Uterus (tissue), 4 donors: Measurements from ENCODE around the gene AWAT1. TPM values are rescaled to one million over a fixed set of nuclear protein-coding genes. Genes with fewer than 3 reads are reported as not detected.
A peak's percentile ranks its signal among the peaks of the same experiment; 100 is the strongest.

Experiments
- DNase-seq, 2 donors: peaks; one replicate each; pipeline ENCODE4 v3.0.0-alpha.2; 2019 to 2020
- H3K27ac ChIP-seq, 2 donors: fragments of 200-600 bp; sonication (generic); 1 replicate in 1 of 2; 2 replicates in 1 of 2; pipeline ENCODE4 v1.5.1; 2016 to 2018
- H3K27me3 ChIP-seq, 2 donors: fragments of 200-600 bp; sonication (generic); one replicate each; pipeline ENCODE4 v1.5.1; 2018 to 2019; ENCODE audit warnings: control low read depth in 1 of 2
- H3K36me3 ChIP-seq, 2 donors: fragments of 200-600 bp; sonication (generic); one replicate each; pipeline ENCODE4 v1.5.1; 2019; ENCODE audit warnings: control low read depth in 1 of 2
- H3K4me1 ChIP-seq, 2 donors: fragments of 200-600 bp; sonication (generic); one replicate each; pipeline ENCODE4 v1.5.1; 2018 to 2019; ENCODE audit warnings: control low read depth in 1 of 2
- H3K4me3 ChIP-seq, 2 donors: fragments of 200-600 bp; sonication (generic); 1 replicate in 1 of 2; 2 replicates in 1 of 2; pipeline ENCODE4 v1.5.1; 2018 to 2019; ENCODE audit warnings: mild to moderate bottlenecking in 1 of 2
- H3K9me3 ChIP-seq, 2 donors: fragments of 200-600 bp; sonication (generic); one replicate each; pipeline ENCODE4 v1.5.1; 2019; ENCODE audit warnings: control low read depth in 1 of 2
- POLR2A ChIP-seq, 2 donors: fragments of 450-650 bp; IDR thresholded peaks; one replicate each; pipeline ENCODE4 v1.6.1; 2016; ENCODE audit warnings: antibody characterized with exemption in 2 of 2, mild to moderate bottlenecking in 1 of 2, moderate library complexity in 1 of 2
- intact Hi-C: fragments of 100-400 bp; cut with DNase I; formaldehyde crosslinking; loops from one replicate; pipeline ENCODE4 v1.15.1; 2023; ENCODE audit warnings: low total_unique reads
- small RNA-seq: library from RNA; depleted of rRNA; stranded (forward); fragments of <200 nt; gene quantifications from one replicate; pipeline ENCODE3, GENCODE V24; 2016
- total RNA-seq, 4 donors: library from RNA; depleted of rRNA in 3 of 4; stranded (reverse); fragments of >200 nt in 3 of 4; gene quantifications; one replicate each; pipeline versions ENCODE4 v1.1.0 to v1.2.4, GENCODE V29; 2014 to 2023
- TF ChIP-seq, protein P1 (sequence below), 4 experiments: fragments of 200-600 bp in 2 of 4; fragments of 450-650 bp in 2 of 4; sonication (generic) in 2 of 4; IDR thresholded peaks; one replicate each; pipeline ENCODE4 v1.5.1; 2016 to 2019; ENCODE audit warnings: antibody characterized with exemption in 4 of 4, mild to moderate bottlenecking in 2 of 4, moderate library complexity in 1 of 4
- donor health status: DM: yes; HTN: yes; CAD: no.

Gene AWAT1
- total RNA-seq, 4 donors from 2014 or later, result not detected

DNA sequence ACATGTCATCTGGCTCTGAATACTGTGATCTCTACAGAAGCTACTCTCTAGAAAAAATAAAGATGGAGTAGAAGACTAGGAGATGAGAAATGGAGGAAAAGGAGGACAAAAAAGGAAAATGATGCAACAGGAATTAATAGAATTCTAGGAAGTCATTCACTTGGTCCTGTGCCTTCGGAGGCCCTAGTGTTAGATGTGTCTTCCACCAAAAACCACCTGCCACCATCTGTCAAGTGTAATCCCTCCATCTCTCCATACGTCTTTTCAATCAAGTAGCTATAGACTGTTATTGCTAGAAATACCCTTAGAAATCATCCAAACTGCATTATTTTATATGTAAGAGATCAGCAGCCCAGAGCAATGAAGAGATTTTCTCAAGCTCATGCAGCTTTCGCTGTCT is 44.6 kb downstream of the AWAT1 start:
- DNase-seq, result no peak
- H3K4me1 ChIP-seq, result no peaks in the 10 kb centered on the region
- no peaks in the 10 kb centered on the region for H3K27me3 ChIP-seq
- no peaks in the 10 kb centered on the region for H3K36me3 ChIP-seq
- intact Hi-C loops, result no loop called here
- no peaks in the 10 kb centered on the region for H3K9me3 ChIP-seq
- no peak overlapping the region for H3K27ac ChIP-seq
- no peak overlapping the region for H3K4me3 ChIP-seq
- TF ChIP-seq, protein P1, sequence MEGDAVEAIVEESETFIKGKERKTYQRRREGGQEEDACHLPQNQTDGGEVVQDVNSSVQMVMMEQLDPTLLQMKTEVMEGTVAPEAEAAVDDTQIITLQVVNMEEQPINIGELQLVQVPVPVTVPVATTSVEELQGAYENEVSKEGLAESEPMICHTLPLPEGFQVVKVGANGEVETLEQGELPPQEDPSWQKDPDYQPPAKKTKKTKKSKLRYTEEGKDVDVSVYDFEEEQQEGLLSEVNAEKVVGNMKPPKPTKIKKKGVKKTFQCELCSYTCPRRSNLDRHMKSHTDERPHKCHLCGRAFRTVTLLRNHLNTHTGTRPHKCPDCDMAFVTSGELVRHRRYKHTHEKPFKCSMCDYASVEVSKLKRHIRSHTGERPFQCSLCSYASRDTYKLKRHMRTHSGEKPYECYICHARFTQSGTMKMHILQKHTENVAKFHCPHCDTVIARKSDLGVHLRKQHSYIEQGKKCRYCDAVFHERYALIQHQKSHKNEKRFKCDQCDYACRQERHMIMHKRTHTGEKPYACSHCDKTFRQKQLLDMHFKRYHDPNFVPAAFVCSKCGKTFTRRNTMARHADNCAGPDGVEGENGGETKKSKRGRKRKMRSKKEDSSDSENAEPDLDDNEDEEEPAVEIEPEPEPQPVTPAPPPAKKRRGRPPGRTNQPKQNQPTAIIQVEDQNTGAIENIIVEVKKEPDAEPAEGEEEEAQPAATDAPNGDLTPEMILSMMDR (IDR thresholded peaks at IDR 0.05), result no peak
- TF ChIP-seq POLR2A (IDR thresholded peaks at IDR 0.05), result no peak

DNA sequence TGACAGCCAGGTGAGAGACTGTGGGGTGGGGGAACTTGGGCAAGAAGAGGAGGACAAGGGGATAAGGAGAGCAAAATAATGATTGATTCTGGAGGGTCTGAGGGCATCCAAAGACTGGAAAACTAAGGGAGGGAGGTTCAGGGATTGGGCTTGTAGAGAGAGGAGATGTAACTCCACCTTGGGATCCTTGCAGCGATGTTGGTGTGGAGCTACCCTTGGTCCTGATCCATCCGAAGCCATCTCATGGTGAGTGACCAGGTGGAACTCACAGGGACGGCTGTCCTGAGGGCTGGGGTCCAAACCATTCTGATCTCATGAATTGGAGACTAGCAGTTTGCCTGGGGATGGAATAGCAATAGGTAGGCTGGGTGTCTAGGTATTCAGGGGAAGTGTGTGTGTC is 46.1 kb downstream of the AWAT1 start:
- H3K27me3 ChIP-seq, result no peaks in the 10 kb centered on the region
- no peaks in the 10 kb centered on the region for H3K36me3 ChIP-seq
- no peaks in the 10 kb centered on the region for H3K9me3 ChIP-seq
- H3K27ac ChIP-seq, result no peak overlapping the region
- TF ChIP-seq POLR2A (IDR thresholded peaks at IDR 0.05), result no peak
- TF ChIP-seq, protein P1 (IDR thresholded peaks at IDR 0.05), result no peak
- no peak for DNase-seq
- intact Hi-C loops, result no loop called here
- no peaks in the 10 kb centered on the region for H3K4me1 ChIP-seq
- H3K4me3 ChIP-seq, result no peak overlapping the region

DNA sequence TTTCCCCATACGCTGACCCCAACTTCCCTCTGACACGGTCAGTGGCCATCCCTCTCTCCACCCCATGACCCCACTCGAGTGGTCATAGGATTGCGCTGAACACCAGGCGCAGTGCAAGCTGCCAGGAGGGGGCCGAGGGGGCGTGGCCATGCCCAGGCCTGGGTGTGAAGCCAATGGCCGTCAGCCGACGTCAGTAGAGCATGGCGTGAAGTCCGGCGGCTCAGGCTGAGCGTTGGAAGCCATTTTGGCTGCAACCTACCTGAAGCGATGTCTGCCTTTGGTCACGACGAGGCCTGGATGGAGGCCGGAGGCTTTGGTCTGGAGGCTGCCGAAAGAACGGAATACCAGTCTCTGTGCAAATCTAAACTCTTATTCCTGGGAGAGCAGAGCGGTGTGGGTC is 47.5 kb downstream of the AWAT1 start, which contains the start of gene RAB41:
Gene RAB41, plus strand, starts transcription at position 222 of the 400 bp plus-strand sequence. Its CDS starts 46 bp downstream, at position 268.
- Histone ChIP-seq H3K27me3 (no peaks in the 10 kb centered on the region), H3K4me3 (no peak within 1 kb of the TSS), H3K9me3 (no peaks in the 10 kb centered on the region), H3K36me3 (no peaks in the 10 kb centered on the region), H3K27ac (no peak within 1 kb of the TSS), H3K4me1 (no peaks in the 10 kb centered on the region)
- TF ChIP-seq, protein P1 (IDR thresholded peaks at IDR 0.05), result no peak
- no peak for TF ChIP-seq POLR2A (IDR thresholded peaks at IDR 0.05)
- intact Hi-C loops, result no loop called here
- no peak for DNase-seq

DNA sequence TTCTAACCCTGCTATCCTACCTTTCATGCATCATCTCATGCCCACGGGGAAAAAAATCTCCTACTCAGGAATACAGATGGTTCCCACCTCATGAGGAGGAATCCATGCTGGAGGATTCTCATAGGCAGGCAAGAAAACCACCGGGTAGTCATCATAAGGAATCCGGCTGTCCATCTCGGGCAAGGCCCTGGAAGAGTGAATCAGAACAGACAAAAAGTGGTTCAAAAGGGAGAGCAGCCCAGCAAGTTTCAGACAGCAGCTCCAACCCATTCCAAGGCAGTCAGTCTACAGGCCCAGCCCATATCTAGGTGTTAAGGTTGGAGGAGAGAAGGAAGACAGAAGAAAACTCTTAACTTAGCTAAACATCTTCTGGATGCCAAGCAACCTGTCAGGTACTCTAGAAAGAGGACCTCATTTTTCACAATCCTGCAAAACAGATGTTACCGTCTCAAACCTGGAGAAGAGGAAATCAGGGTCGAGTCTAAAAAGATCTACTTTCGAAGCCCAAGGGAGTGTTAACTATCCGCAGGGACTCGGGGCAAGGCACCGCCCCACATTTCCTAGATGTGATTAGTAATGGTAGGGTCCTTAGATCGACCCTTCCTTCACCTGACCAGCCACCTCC is 54.8 kb downstream of the AWAT1 start:
- Histone ChIP-seq H3K27ac (peak overlapping the region; percentile 62 to 67), H3K36me3 (no peaks in the 10 kb centered on the region), H3K27me3 (no peaks in the 10 kb centered on the region), H3K4me1 (no peaks in the 10 kb centered on the region), H3K9me3 (no peaks in the 10 kb centered on the region), H3K4me3 (peak overlapping the region; percentile 35 to 41)
- intact Hi-C loops, result no loop called here
- no peak for TF ChIP-seq POLR2A (IDR thresholded peaks at IDR 0.05)
- TF ChIP-seq, protein P1 (IDR thresholded peaks at IDR 0.05), result no peak
- DNase-seq, result no peak

Small RNA genes within 50 kb of the gene (small RNA-seq; reads per million reads assigned to genes)
- not detected for gene RNA5SP507

Other genes starting within 250 kb of the AWAT1 start
- not detected for gene AWAT2, start 184.7 kb upstream of the AWAT1 start, total RNA-seq
- gene OTUD6A, start 172.2 kb upstream of the AWAT1 start, total RNA-seq, result not detected
- gene IGBP1, start 101.2 kb upstream of the AWAT1 start, total RNA-seq, result 10 to 100 TPM; 33.8 to 90.4 (median 63.1) TPM
- not detected for gene DGAT2L6, start 57.2 kb upstream of the AWAT1 start, total RNA-seq
- gene P2RY4, start 25.5 kb downstream of the AWAT1 start, total RNA-seq, result under 1 TPM in 2 of 4 donors, not detected in 2; 0.41 to 0.64 TPM
- gene ARR3, start 33.7 kb downstream of the AWAT1 start, total RNA-seq, result not detected
- gene RAB41, start 47.5 kb downstream of the AWAT1 start, total RNA-seq, result not detected
- 10 to 100 TPM; 16.3 to 49.2 (median 25.6) TPM for gene PDZD11, start 55.3 kb downstream of the AWAT1 start, total RNA-seq
- 10 to 100 TPM in 1 of 4 donors, under 1 TPM in 1, not detected in 2; under 0.01 to 11.1 TPM for gene KIF4A, start 55.4 kb downstream of the AWAT1 start, total RNA-seq
- under 1 TPM in 1 of 4 donors, not detected in 3; 0.21 TPM for gene GDPD2, start 188.7 kb downstream of the AWAT1 start, total RNA-seq
- 10 to 100 TPM in 3 of 4 donors, 1 to 10 TPM in 1; 4.9 to 72.6 (median 33.5) TPM for gene DLG3, start 210.2 kb downstream of the AWAT1 start, total RNA-seq